HepG2 (cell line): ENCODE measurements around the gene FOXN3. TPM values are rescaled to one million over a fixed set of nuclear protein-coding genes. Genes with fewer than 3 reads are reported as not detected.

ENCODE experiments used
- ATAC-seq: fragments of 200-7000 bp; cut with Tn5 transposase; 3 replicates; pipeline ENCODE4 v1.9.1; 2020; ENCODE audit warnings: mild to moderate bottlenecking, moderate library complexity
- BruUV-seq: library from RNA; stranded (reverse); fragments of 400-500 nt; replicated peaks from 2 replicates; lab custom pipeline; 2021; lab: Mats Ljungman, UMichigan
- CTCF ChIA-PET: fragments of 300-600 bp; formaldehyde crosslinking; extraction: SDS; loops from one replicate; lab custom pipeline; 2021; ENCODE audit warnings: low total read pairs, inconsistent platforms, low intra/inter-chr PET ratio; lab: Yijun Ruan, JAX
- POLR2A ChIA-PET: fragments of 350-600 bp; sonication (Branson Sonifier 250); formaldehyde crosslinking; loops from one replicate; lab custom pipeline; 2020; ENCODE audit warnings: antibody characterized with exemption, inconsistent platforms; lab: Yijun Ruan, JAX
- DNase-seq: peaks from one replicate; pipeline ENCODE4 v3.0.0-alpha.2; 2015; ENCODE audit warnings: low spot score
- FAIRE-seq: peaks from 3 replicates; lab custom pipeline; 2011; peaks lifted over from hg19 to GRCh38; lab: Jason Lieb, UNC
- H2AFZ ChIP-seq: one replicate; pipeline ENCODE4 v1.6.1; 2011; ENCODE audit warnings: low read length, inconsistent platforms
- H3K27ac ChIP-seq: fragments of 300-600 bp; 3 replicates; pipeline ENCODE4 v1.8.0; 2011; ENCODE audit warnings: mixed run types, mild to moderate bottlenecking, mixed read lengths, low read length, inconsistent platforms; ENCODE audit not compliant: insufficient read depth; ENCODE audit errors: extremely low read length
- H3K27me3 ChIP-seq, 2 experiments: fragments of 200-600 bp in 1 of 2; 2 replicates in 1 of 2; 3 replicates in 1 of 2; pipeline versions ENCODE4 v1.6.0 to v1.8.0; 2011; ENCODE audit warnings: low read length in 2 of 2, mild to moderate bottlenecking in 2 of 2, moderate library complexity in 2 of 2, inconsistent platforms in 1 of 2; ENCODE audit not compliant: insufficient read depth in 2 of 2, control insufficient read depth in 1 of 2
- H3K36me3 ChIP-seq, 2 experiments: fragments of 200-600 bp in 1 of 2; replicated peaks in 1 of 2; 2 replicates in 1 of 2; 3 replicates in 1 of 2; pipeline versions ENCODE4 v1.5.1 to v1.8.0; 2011; ENCODE audit warnings: low read length in 2 of 2, inconsistent platforms in 1 of 2; ENCODE audit not compliant: insufficient read depth in 2 of 2, control insufficient read depth in 1 of 2
- H3K4me1 ChIP-seq: 2 replicates; pipeline ENCODE4 v1.5.1; 2012; ENCODE audit warnings: low read length, inconsistent platforms; ENCODE audit not compliant: insufficient read depth
- H3K4me2 ChIP-seq: 2 replicates; pipeline ENCODE4 v1.6.0; 2011; ENCODE audit warnings: low read depth, low read length, inconsistent platforms
- H3K4me3 ChIP-seq, 3 experiments: fragments of 200-600 bp in 1 of 3; sonication (generic), shearing (Covaris generic) in 1 of 3; replicated peaks in 1 of 3; 2 replicates each; pipeline ENCODE4 v1.5.1; 2011 to 2016; ENCODE audit warnings: low read length in 3 of 3, inconsistent platforms in 2 of 3, low read depth in 2 of 3, mild to moderate bottlenecking in 2 of 3, control low read depth in 1 of 3, mixed read lengths in 1 of 3; ENCODE audit not compliant: insufficient read depth in 1 of 3
- H3K79me2 ChIP-seq: one replicate; pipeline ENCODE4 v1.6.1; 2011; ENCODE audit warnings: low read length, inconsistent platforms; ENCODE audit not compliant: insufficient read depth
- H3K9ac ChIP-seq: 2 replicates; pipeline ENCODE4 v1.6.0; 2011; ENCODE audit warnings: mild to moderate bottlenecking, low read depth, low read length, inconsistent platforms; ENCODE audit not compliant: insufficient read depth
- H3K9me3 ChIP-seq: 2 replicates; pipeline ENCODE4 v1.5.1; 2012; ENCODE audit warnings: mild to moderate bottlenecking, low read length
- H4K20me1 ChIP-seq: 2 replicates; pipeline ENCODE4 v1.6.0; 2011; ENCODE audit warnings: inconsistent platforms, mild to moderate bottlenecking, low read length, moderate library complexity; ENCODE audit not compliant: insufficient read depth
- BORCS8-MEF2B ChIP-seq: sonication (generic); formaldehyde crosslinking; IDR thresholded peaks from 2 replicates; pipeline ENCODE4 v1.8.0; 2022; ENCODE audit warnings: mild to moderate bottlenecking, missing genetic modification reagents
- FOXP4 ChIP-seq: sonication (generic); formaldehyde crosslinking; IDR thresholded peaks from 2 replicates; pipeline ENCODE4 v1.4.0; 2020; ENCODE audit warnings: missing genetic modification reagents
- HNRNPLL ChIP-seq: fragments of 200-400 bp; formaldehyde crosslinking; IDR thresholded peaks from 2 replicates; pipeline ENCODE4 v1.6.1; 2017; ENCODE audit warnings: mild to moderate bottlenecking, low read depth, low read length; ENCODE audit not compliant: poor library complexity, severe bottlenecking
- KMT2B ChIP-seq: IDR thresholded peaks from 2 replicates; pipeline ENCODE4 v1.6.1; 2016; ENCODE audit warnings: missing genetic modification reagents, missing compliant biosample characterization
- NFKB2 ChIP-seq: sonication (generic); formaldehyde crosslinking; IDR thresholded peaks from 2 replicates; pipeline ENCODE4 v1.4.0; 2020; ENCODE audit warnings: missing genetic modification reagents, borderline replicate concordance
- POLR2G ChIP-seq: fragments of 200-400 bp; formaldehyde crosslinking; IDR thresholded peaks from 2 replicates; pipeline ENCODE4 v1.6.1; 2018; ENCODE audit warnings: mild to moderate bottlenecking, low read depth, low read length, moderate library complexity
- TFE3 ChIP-seq: IDR thresholded peaks from 2 replicates; pipeline ENCODE4 v1.6.1; 2016
- ZNF563 ChIP-seq: sonication (generic); formaldehyde crosslinking; IDR thresholded peaks from 2 replicates; pipeline ENCODE4 v1.8.0; 2022; ENCODE audit warnings: mild to moderate bottlenecking, moderate library complexity, missing genetic modification reagents
- ZNF572 ChIP-seq: sonication (generic); formaldehyde crosslinking; IDR thresholded peaks from 2 replicates; pipeline ENCODE4 v1.5.1; 2020; ENCODE audit warnings: mild to moderate bottlenecking, missing genetic modification reagents
- WGBS: methylation state at CpG from one replicate; pipeline ENCODE4 v1.1.6; 2017; ENCODE audit warnings: low lambda C conversion rate; 5-methylcytosine and 5-hydroxymethylcytosine counted together
- in situ Hi-C: cut with HindIII; loops from 2 replicates; pipeline ENCODE4 v1.10.0; 2017; ENCODE audit warnings: low pct_unique_long_range_greater_than_20kb; ENCODE audit not compliant: extremely low pct_ligation_motif_present
- intact Hi-C: fragments of 100-400 bp; cut with micrococcal nuclease; formaldehyde crosslinking; loops from one replicate; pipeline ENCODE4 v1.10.0; 2022; ENCODE audit not compliant: unreplicated experiment
- polyA plus RNA-seq, 8 experiments: library from polyadenylated mRNA; depleted of rRNA in 3 of 8; stranded (reverse) in 7 of 8; unstranded in 1 of 8; fragments of >200 nt; fragmentation: Illumina TruSeq in 4 of 8; extraction: Trizol in 4 of 8; gene quantifications; 2 replicates each; pipeline versions ENCODE4 v1.2.1 to v1.2.3, GENCODE V29; 2011 to 2016; ENCODE audit warnings: low read depth in 4 of 8, missing spikeins in 1 of 8, mixed read lengths in 1 of 8; ENCODE audit not compliant: insufficient read depth in 1 of 8
- total RNA-seq, 5 experiments: library from RNA; depleted of rRNA; stranded (reverse); fragments of >200 nt; fragmentation: Illumina TruSeq; extraction: Trizol; gene quantifications; 2 replicates each; pipeline ENCODE4 v1.2.3, GENCODE V29; 2016; ENCODE audit warnings: low read depth in 1 of 5
- TF ChIP-seq, protein P1 (sequence below): sonication (generic); formaldehyde crosslinking; IDR thresholded peaks from 2 replicates; pipeline ENCODE4 v1.8.1; 2023; ENCODE audit warnings: mild to moderate bottlenecking, inconsistent platforms, moderate library complexity, missing genetic modification reagents, borderline replicate concordance
- TF ChIP-seq, protein P2 (sequence below): sonication (generic); formaldehyde crosslinking; IDR thresholded peaks from 2 replicates; pipeline ENCODE4 v1.5.1; 2020; ENCODE audit warnings: mild to moderate bottlenecking, missing genetic modification reagents, moderate library complexity

Gene FOXN3
- total and polyA plus RNA-seq, 2 of the 13 experiments (the other 11 are each of a cell fraction or from before 2014, with no cell fraction given): 32.4 to 70.2 TPM

GRCh38 chr14:89416002-89416995 lies 734 bp downstream of the FOXN3 start:
- Histone ChIP-seq H3K9me3 (no peaks in the 10 kb centered on the region), H3K36me3 (peaks cover 8 to 13% of the 10 kb centered on the region in 2 experiments), H3K79me2 (peaks cover 52% of the 10 kb centered on the region), H3K27me3 (no peaks in the 10 kb centered on the region), H4K20me1 (peaks cover 7% of the 10 kb centered on the region; the same call in 1 of the 2 replicates), H3K4me3 (peak overlapping the region; percentile 74 to 93 (median 87)), H3K27ac (peak overlapping the region; percentile 84), H2AFZ (no peak overlapping the region), H3K9ac (peak overlapping the region; percentile 93), H3K4me1 (peaks cover 80% of the 10 kb centered on the region), H3K4me2 (peak overlapping the region; percentile 88)
- ChIA-PET CTCF (no interaction called here), POLR2A (interaction anchor here (0.6 to 2.3 kb wide), 8 partner anchors 10 to 375 kb away, joined by 3 to 28 read pairs (median 6); no protein-coding TSS in a partner anchor)
- BruUV-seq: TSS peak; percentile 63
- FAIRE-seq (peak; percentile 67), ATAC-seq (peak; percentile 87), DNase-seq (peak; percentile 96)
- in situ Hi-C loops (loop anchor here (5.0 to 25.0 kb wide), 2 partner anchors 374 to 496 kb away; no protein-coding TSS in a partner anchor), intact Hi-C loops (loop anchor here (2.0 to 10.0 kb wide), 9 partner anchors 49 to 496 kb away; no protein-coding TSS in a partner anchor)
- under 1% methylated on average over 14 of the region's 98 CpGs for WGBS
- TF ChIP-seq KMT2B: 0 out of 2 replicates have a peak, but pooled peaks have one; percentile 36
- peak; percentile 46; the same call in 1 of the 2 replicates for TF ChIP-seq TFE3 (CRISPR knock-in tag)
- peak; percentile 34; the same call in 1 of the 2 replicates for TF ChIP-seq BORCS8-MEF2B (CRISPR knock-in tag)
- 0 out of 2 replicates have a peak, but pooled peaks have one; percentile 25 for TF ChIP-seq ZNF572
- TF ChIP-seq HNRNPLL: peak; percentile 38
- peak; percentile 74 for TF ChIP-seq POLR2G
- TF ChIP-seq, protein P1, sequence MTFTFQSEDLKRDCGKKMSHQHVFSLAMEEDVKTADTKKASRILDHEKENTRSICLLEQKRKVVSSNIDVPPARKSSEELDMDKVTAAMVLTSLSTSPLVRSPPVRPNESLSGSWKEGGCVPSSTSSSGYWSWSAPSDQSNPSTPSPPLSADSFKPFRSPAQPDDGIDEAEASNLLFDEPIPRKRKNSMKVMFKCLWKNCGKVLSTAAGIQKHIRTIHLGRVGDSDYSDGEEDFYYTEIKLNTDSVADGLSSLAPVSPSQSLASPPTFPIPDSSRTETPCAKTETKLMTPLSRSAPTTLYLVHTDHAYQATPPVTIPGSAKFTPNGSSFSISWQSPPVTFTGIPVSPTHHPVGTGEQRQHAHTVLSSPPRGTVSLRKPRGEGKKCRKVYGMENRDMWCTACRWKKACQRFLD: 0 out of 2 replicates have a peak, but pooled peaks have one; percentile 52
- TF ChIP-seq NFKB2 (CRISPR knock-in tag): peak; percentile 28; the same call in 1 of the 2 replicates
- TF ChIP-seq, protein P2, sequence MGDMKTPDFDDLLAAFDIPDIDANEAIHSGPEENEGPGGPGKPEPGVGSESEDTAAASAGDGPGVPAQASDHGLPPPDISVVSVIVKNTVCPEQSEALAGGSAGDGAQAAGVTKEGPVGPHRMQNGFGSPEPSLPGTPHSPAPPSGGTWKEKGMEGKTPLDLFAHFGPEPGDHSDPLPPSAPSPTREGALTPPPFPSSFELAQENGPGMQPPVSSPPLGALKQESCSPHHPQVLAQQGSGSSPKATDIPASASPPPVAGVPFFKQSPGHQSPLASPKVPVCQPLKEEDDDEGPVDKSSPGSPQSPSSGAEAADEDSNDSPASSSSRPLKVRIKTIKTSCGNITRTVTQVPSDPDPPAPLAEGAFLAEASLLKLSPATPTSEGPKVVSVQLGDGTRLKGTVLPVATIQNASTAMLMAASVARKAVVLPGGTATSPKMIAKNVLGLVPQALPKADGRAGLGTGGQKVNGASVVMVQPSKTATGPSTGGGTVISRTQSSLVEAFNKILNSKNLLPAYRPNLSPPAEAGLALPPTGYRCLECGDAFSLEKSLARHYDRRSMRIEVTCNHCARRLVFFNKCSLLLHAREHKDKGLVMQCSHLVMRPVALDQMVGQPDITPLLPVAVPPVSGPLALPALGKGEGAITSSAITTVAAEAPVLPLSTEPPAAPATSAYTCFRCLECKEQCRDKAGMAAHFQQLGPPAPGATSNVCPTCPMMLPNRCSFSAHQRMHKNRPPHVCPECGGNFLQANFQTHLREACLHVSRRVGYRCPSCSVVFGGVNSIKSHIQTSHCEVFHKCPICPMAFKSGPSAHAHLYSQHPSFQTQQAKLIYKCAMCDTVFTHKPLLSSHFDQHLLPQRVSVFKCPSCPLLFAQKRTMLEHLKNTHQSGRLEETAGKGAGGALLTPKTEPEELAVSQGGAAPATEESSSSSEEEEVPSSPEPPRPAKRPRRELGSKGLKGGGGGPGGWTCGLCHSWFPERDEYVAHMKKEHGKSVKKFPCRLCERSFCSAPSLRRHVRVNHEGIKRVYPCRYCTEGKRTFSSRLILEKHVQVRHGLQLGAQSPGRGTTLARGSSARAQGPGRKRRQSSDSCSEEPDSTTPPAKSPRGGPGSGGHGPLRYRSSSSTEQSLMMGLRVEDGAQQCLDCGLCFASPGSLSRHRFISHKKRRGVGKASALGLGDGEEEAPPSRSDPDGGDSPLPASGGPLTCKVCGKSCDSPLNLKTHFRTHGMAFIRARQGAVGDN (CRISPR knock-in tag): peak; percentile 63
- TF ChIP-seq FOXP4: peak; percentile 19; the same call in 1 of the 2 replicates
- TF ChIP-seq ZNF563 (CRISPR knock-in tag): 0 out of 2 replicates have a peak, but pooled peaks have one; percentile 62
